ENCODE measurements around the gene RPL11.

The RPL11 gene

DNA sequence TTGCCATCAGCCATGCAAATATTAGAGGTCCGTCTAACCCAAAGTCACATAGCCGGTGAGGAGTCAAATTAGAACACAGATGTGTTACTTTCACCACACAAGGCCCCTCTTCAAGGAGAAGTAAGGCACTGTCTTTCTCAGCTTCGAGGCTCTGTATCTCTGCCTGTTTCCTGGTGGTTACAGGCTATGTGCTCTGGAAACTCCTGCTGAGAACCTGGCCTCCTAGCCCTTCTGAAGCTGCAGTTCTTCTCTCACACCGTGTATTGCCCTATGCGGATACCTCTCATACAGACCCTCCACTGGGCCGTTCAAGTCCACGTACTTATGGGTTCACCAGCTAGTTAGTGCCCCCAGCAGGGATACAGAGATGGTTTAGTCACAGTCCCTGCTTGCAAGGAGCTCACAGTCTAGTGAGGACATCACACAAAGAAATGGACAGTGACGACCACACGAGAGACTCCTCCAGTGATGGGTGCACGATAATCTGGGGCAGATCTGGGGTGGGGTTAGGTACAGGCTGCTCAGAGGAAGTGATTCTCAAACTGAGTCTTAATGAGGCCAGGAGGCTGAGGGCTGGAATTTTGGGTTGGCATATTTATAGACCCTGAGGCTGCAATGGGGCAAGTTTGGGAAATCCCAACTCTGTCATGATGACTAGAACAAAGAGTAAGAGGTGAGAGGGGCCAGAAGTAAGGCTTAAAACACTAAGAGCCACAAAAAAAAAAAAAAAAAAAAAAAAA, 28.8 kb downstream of the RPL11 start:
- no peak for ATAC-seq
- no peak for TF ChIP-seq ESRRG (CRISPR knock-in tag; IDR thresholded peaks at IDR 0.05)
- TF ChIP-seq ISL1 (CRISPR knock-in tag; IDR thresholded peaks at IDR 0.05): no peak
- TF ChIP-seq ZNF70 (CRISPR knock-in tag; IDR thresholded peaks at IDR 0.05): no peak
- TF ChIP-seq GLIS3 (CRISPR knock-in tag; IDR thresholded peaks at IDR 0.05): no peak

DNA sequence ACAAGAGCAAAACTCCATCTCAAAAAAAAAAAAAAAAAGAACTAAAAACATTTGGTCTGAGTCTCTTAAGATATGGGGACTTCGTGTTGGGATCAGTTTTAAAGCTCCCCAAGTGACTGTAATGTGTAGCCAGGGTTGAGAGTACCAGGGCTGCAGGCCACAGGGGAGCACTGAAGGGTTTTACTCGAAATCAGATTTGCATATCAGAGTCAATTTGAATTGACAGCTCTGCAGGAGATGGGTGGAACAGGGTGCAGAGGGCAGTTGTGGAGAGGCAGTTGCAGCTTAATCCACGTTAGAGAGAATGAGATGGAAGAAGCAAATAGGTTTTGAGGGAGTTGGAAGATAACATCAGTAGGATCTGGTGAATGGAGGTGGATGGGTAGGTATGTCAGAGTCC, 31.0 kb downstream of the RPL11 start:
- TF ChIP-seq PPARA (CRISPR knock-in tag; IDR thresholded peaks at IDR 0.05; ENCODE audit: borderline replicate concordance) (no peak), ARNTL (CRISPR knock-in tag; IDR thresholded peaks at IDR 0.05; ENCODE audit: borderline replicate concordance, low read depth) (no peak), ZNF70 (CRISPR knock-in tag; IDR thresholded peaks at IDR 0.05) (no peak), GLIS3 (CRISPR knock-in tag; IDR thresholded peaks at IDR 0.05) (no peak), RARB (CRISPR knock-in tag; IDR thresholded peaks at IDR 0.05) (no peak), ESRRG (CRISPR knock-in tag; IDR thresholded peaks at IDR 0.05) (no peak)
- TF ChIP-seq, protein P1, sequence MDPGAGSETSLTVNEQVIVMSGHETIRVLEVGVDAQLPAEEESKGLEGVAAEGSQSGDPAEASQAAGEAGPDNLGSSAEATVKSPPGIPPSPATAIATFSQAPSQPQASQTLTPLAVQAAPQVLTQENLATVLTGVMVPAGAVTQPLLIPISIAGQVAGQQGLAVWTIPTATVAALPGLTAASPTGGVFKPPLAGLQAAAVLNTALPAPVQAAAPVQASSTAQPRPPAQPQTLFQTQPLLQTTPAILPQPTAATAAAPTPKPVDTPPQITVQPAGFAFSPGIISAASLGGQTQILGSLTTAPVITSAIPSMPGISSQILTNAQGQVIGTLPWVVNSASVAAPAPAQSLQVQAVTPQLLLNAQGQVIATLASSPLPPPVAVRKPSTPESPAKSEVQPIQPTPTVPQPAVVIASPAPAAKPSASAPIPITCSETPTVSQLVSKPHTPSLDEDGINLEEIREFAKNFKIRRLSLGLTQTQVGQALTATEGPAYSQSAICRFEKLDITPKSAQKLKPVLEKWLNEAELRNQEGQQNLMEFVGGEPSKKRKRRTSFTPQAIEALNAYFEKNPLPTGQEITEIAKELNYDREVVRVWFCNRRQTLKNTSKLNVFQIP (CRISPR knock-in tag; IDR thresholded peaks at IDR 0.05; ENCODE audit: borderline replicate concordance, low read depth): no peak
- TF ChIP-seq, protein P2, sequence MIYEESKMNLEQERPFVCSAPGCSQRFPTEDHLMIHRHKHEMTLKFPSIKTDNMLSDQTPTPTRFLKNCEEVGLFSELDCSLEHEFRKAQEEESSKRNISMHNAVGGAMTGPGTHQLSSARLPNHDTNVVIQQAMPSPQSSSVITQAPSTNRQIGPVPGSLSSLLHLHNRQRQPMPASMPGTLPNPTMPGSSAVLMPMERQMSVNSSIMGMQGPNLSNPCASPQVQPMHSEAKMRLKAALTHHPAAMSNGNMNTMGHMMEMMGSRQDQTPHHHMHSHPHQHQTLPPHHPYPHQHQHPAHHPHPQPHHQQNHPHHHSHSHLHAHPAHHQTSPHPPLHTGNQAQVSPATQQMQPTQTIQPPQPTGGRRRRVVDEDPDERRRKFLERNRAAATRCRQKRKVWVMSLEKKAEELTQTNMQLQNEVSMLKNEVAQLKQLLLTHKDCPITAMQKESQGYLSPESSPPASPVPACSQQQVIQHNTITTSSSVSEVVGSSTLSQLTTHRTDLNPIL (CRISPR knock-in tag; IDR thresholded peaks at IDR 0.05; ENCODE audit: low read depth): no peak
- ATAC-seq: no peak

DNA sequence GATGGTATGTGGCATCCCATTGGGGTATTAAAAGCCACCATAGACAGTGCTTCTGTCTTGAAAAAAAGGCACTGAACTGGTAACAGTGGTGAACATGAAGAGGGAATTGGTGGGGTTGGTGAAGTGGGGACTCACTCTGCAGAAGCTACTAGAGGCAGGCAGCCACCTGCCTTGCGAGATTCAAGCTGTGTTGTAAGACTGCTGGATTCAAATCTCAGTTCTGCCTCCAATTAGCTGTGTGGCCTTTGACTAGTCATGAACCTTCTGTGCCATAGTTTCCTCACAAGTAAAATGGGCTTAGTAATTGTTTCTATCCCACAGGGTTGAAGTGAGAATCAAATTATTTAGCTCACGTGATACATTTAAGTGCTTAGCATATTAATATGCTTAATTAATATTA, 35.1 kb downstream of the RPL11 start:
- ATAC-seq: no peak
- TF ChIP-seq, protein P2 (CRISPR knock-in tag; IDR thresholded peaks at IDR 0.05; ENCODE audit: low read depth): no peak
- TF ChIP-seq, protein P3, sequence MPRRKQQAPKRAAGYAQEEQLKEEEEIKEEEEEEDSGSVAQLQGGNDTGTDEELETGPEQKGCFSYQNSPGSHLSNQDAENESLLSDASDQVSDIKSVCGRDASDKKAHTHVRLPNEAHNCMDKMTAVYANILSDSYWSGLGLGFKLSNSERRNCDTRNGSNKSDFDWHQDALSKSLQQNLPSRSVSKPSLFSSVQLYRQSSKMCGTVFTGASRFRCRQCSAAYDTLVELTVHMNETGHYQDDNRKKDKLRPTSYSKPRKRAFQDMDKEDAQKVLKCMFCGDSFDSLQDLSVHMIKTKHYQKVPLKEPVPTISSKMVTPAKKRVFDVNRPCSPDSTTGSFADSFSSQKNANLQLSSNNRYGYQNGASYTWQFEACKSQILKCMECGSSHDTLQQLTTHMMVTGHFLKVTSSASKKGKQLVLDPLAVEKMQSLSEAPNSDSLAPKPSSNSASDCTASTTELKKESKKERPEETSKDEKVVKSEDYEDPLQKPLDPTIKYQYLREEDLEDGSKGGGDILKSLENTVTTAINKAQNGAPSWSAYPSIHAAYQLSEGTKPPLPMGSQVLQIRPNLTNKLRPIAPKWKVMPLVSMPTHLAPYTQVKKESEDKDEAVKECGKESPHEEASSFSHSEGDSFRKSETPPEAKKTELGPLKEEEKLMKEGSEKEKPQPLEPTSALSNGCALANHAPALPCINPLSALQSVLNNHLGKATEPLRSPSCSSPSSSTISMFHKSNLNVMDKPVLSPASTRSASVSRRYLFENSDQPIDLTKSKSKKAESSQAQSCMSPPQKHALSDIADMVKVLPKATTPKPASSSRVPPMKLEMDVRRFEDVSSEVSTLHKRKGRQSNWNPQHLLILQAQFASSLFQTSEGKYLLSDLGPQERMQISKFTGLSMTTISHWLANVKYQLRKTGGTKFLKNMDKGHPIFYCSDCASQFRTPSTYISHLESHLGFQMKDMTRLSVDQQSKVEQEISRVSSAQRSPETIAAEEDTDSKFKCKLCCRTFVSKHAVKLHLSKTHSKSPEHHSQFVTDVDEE (CRISPR knock-in tag; IDR thresholded peaks at IDR 0.05): no peak
- no peak for TF ChIP-seq ARNTL (CRISPR knock-in tag; IDR thresholded peaks at IDR 0.05; ENCODE audit: borderline replicate concordance, low read depth)
- TF ChIP-seq, protein P4, sequence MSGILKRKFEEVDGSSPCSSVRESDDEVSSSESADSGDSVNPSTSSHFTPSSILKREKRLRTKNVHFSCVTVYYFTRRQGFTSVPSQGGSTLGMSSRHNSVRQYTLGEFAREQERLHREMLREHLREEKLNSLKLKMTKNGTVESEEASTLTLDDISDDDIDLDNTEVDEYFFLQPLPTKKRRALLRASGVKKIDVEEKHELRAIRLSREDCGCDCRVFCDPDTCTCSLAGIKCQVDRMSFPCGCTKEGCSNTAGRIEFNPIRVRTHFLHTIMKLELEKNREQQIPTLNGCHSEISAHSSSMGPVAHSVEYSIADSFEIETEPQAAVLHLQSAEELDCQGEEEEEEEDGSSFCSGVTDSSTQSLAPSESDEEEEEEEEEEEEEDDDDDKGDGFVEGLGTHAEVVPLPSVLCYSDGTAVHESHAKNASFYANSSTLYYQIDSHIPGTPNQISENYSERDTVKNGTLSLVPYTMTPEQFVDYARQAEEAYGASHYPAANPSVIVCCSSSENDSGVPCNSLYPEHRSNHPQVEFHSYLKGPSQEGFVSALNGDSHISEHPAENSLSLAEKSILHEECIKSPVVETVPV (CRISPR knock-in tag; IDR thresholded peaks at IDR 0.05): no peak
- TF ChIP-seq ZFP3 (CRISPR knock-in tag; IDR thresholded peaks at IDR 0.05): no peak
- no peak for TF ChIP-seq GLIS3 (CRISPR knock-in tag; IDR thresholded peaks at IDR 0.05)
- no peak for TF ChIP-seq ZFP30 (CRISPR knock-in tag; IDR thresholded peaks at IDR 0.05)
- TF ChIP-seq ZNF70 (CRISPR knock-in tag; IDR thresholded peaks at IDR 0.05): no peak
- TF ChIP-seq SNAI2 (CRISPR knock-in tag; IDR thresholded peaks at IDR 0.05): no peak
- TF ChIP-seq BACH2 (CRISPR knock-in tag; IDR thresholded peaks at IDR 0.05; ENCODE audit: borderline replicate concordance): no peak
- no peak for TF ChIP-seq CSDC2 (CRISPR knock-in tag; IDR thresholded peaks at IDR 0.05)
- TF ChIP-seq ISL1 (CRISPR knock-in tag; IDR thresholded peaks at IDR 0.05): no peak
- no peak for TF ChIP-seq RARB (CRISPR knock-in tag; IDR thresholded peaks at IDR 0.05)

DNA sequence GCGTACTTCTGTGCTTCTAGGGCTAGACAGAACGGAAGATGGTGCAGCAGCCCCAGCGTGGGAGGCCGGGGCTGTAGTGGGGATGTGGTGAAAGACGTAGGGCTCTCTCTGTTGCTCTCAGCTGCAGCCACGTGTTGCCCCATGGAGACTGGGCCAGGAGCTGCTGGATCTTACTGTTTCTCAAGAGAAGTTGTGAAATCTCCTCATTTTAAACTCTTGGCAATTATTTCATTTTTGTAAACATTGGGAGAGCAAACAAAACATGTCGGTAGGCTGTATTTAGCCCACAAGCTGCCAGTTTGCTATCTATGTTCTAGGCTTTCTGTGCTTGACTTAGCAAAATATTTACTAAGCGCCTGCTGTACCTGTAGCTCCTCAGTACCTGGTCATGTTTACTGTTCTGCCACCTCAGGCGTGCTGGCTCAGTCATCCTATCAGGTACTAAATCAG, 35.8 kb downstream of the RPL11 start:
- TF ChIP-seq, protein P2 (CRISPR knock-in tag; IDR thresholded peaks at IDR 0.05; ENCODE audit: low read depth): no peak
- TF ChIP-seq CSDC2 (CRISPR knock-in tag; IDR thresholded peaks at IDR 0.05): no peak
- no peak for TF ChIP-seq GLIS3 (CRISPR knock-in tag; IDR thresholded peaks at IDR 0.05)
- no peak for TF ChIP-seq ESRRG (CRISPR knock-in tag; IDR thresholded peaks at IDR 0.05)
- no peak for TF ChIP-seq ZNF8 (CRISPR knock-in tag; IDR thresholded peaks at IDR 0.05)
- no peak for TF ChIP-seq ARNTL (CRISPR knock-in tag; IDR thresholded peaks at IDR 0.05; ENCODE audit: borderline replicate concordance, low read depth)
- TF ChIP-seq ZFP30 (CRISPR knock-in tag; IDR thresholded peaks at IDR 0.05): no peak
- TF ChIP-seq, protein P5, sequence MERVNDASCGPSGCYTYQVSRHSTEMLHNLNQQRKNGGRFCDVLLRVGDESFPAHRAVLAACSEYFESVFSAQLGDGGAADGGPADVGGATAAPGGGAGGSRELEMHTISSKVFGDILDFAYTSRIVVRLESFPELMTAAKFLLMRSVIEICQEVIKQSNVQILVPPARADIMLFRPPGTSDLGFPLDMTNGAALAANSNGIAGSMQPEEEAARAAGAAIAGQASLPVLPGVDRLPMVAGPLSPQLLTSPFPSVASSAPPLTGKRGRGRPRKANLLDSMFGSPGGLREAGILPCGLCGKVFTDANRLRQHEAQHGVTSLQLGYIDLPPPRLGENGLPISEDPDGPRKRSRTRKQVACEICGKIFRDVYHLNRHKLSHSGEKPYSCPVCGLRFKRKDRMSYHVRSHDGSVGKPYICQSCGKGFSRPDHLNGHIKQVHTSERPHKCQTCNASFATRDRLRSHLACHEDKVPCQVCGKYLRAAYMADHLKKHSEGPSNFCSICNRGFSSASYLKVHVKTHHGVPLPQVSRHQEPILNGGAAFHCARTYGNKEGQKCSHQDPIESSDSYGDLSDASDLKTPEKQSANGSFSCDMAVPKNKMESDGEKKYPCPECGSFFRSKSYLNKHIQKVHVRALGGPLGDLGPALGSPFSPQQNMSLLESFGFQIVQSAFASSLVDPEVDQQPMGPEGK (CRISPR knock-in tag; IDR thresholded peaks at IDR 0.05; ENCODE audit: borderline replicate concordance): no peak
- TF ChIP-seq, protein P1 (CRISPR knock-in tag; IDR thresholded peaks at IDR 0.05; ENCODE audit: borderline replicate concordance, low read depth): no peak
- TF ChIP-seq RARB (CRISPR knock-in tag; IDR thresholded peaks at IDR 0.05): no peak
- no peak for TF ChIP-seq ZFP3 (CRISPR knock-in tag; IDR thresholded peaks at IDR 0.05)
- ATAC-seq: no peak
